Activated CD4-positive, CD25-positive, alpha-beta regulatory T cell treated with anti-CD3 and anti-CD28 coated beads, Interleukin-2, amount 50 U/mL, for 24 hours (primary cell): ENCODE results near the gene ZNF488.
"Not testable (repeated sequence)": the region's sequence is repeated elsewhere in the genome, so short reads cannot be mapped to it uniquely, and the experiment has no call there.

Experiments used
- ATAC-seq, 2 donors: fragments of 150-1000 bp; cut with Tn5 transposase; one replicate each; pipeline ENCODE4 v1.10.0; 2021; ENCODE audit warnings: mild to moderate bottlenecking in 1 of 2, moderate library complexity in 1 of 2

Gene ZNF488

GRCh38 chr10:47384148-47384921, at the start of gene ZNF488:
Gene ZNF488, minus strand, starts transcription at chr10:47384293. Its CDS starts 15,464 bp downstream, at chr10:47368829.
- peak; percentile 82 to 89 for ATAC-seq

- no peak for ATAC-seq
Measured at GRCh38 chr10:47425813-47426419, 41.8 kb upstream of the ZNF488 start.

GRCh38 chr10:47424231-47424630, 40.1 kb upstream of the ZNF488 start:
- no peak for ATAC-seq

- ATAC-seq, result no peak
Measured at GRCh38 chr10:47423476-47423875, 39.4 kb upstream of the ZNF488 start.

DNA sequence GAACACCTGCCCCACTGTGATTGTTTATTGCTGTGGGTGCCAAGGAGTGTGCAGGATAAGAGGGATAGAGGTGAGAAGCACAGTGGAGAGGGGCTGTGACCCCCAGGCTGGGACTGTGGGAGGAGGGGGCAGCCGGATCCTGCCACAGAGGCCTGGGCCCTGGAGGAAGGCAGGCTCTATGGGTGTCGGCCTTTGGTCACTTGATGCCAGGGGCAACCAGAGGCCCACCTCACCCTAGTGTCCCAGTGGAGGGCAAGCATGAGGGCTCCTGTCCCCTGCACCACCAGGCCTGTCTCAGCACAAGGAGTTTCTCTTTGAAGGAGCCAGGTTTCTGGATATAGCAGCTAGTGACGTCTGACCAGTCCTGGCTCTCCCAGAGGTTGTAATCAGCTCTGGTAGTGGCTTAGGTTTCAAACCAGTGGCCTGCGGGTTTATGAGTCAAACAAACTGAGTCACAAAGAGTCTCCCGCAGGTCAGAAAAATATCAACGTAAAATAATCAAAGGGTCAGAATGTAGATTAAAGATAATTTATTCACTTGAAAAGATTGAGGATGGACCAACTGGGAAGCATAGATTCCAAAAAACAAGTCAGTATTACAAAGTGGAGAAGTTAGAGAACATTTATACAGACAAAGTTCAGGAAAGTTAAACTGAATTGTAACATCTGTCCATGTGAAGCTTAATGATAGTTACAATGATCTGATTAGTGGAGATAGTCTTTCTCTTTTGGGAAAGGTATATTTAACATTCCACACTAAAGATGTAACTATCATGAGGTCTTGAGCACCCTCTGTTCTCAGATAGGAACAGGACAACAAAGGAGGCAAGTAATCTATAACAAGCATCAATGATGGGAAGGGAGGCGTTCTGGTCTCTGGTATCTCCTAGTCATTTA, 37.2 kb upstream of the ZNF488 start:
- ATAC-seq, result no peak

GRCh38 chr10:47420305-47421056, 36.4 kb upstream of the ZNF488 start:
- ATAC-seq, result no peak

- no peak for ATAC-seq
Measured at GRCh38 chr10:47419421-47419820, 35.3 kb upstream of the ZNF488 start.

GRCh38 chr10:47418966-47419365, 34.9 kb upstream of the ZNF488 start:
- ATAC-seq, result no peak

DNA sequence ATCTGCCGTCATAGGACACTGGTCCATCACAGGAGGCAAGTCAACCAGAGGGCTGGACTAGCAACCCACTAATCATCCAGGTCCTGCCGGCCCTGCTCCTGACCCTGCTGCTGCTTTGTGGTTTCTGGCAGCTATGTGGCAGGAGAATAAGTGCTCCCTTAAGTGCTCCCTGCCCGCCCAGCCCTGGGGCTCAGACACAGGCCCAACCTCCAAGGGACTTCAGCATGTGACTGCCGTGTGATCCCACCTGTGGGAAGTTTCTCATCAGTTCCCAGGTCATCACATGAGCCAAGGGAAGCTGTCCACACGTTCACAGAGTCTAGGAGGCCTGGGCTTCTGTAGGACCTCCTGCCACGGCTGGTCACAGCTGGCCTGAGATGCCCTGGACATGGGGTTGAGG, 34.2 kb upstream of the ZNF488 start:
- ATAC-seq, result no peak

DNA sequence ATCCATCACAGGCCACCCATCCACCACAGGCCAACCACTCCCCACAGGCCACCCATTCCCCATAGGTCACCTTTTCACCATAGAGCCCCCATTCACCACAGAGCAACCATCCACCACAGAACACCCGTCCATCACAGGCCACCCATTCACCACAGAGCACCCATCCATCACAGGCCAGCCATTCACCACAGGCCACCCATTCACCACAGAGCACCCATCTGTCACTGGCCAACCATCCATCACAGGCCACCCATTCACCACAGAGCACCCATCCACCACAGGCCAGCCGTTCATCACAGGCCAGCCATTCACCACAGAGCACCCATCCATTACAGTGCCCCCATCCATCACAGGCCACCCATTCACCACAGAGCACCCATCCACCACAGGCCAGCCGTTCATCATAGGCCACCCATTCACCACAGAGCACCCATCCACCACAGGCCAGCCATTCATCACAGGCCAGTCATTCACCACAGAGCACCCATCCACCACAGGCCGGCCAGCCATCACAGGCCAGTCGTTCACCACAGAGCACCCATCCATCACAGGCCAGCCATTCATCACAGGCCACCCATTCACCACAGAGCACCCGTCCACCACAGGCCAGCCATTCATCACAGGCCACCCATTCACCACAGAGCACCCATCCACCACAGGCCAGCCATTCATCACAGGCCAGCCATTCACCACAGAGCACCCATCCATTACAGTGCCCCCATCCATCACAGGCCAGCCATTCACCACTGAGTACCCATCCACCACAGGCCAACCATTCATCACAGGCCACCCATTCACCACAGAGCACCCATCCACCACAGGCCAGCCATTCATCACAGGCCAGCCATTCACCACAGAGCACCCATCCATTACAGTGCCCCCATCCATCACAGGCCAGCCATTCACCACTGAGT, 32.5 kb upstream of the ZNF488 start:
- not testable (repeated sequence) for ATAC-seq

- no peak for ATAC-seq
Measured at GRCh38 chr10:47415520-47416304, 31.6 kb upstream of the ZNF488 start.

DNA sequence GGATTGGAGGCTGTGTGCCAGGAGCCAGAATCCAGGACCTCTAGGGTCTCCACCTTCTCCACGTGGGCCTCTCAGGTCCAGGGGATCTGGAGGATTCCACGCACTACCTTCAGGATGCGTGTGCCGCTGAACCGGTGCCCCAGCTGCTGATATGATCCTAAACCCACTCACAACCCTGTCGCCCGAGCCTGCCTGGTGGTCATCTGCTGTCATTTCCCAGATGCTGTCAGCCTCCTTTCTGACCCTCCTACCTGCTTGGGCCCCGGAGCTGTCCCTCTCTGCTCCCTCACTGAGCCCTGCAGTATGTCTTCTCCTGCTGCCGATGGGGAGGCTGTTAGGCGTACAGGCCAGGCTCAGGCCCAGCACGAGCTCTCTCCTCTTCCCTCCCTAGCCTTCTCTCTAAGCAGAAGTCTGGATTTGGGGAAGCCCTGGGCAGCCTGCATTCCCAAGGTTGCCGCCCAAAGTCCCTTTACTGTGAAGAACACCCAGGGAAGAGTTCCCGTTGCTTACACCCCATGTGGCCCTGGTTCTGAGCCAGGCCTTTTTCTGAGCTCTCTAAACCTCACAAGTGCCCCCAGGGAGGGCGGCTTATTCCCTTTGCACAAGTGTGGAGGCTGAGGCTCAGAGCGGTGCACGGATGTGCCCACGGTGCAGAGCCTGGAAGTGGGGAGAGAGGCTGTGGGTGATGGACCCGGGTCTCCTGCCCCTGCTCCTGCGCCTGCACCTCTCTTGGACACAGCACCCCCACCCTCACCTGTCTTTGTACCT, 30.8 kb upstream of the ZNF488 start:
- ATAC-seq, result no peak

DNA sequence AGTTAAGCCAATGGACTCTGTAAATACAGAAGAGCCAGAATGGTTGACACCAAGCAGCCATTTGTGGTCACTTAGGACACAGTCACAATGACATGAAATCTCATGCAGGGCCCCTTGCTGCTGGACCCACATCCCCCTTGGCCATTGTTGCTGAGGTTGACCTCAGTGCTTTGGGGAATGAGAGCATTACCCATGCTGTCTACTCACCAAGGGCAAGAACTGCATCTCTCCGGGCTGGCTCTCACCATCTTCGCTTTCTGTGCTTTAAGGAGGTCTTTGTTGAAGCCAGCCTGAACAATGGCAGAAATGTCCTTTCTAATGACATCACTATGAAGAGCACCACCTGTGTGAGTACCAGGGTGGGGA, 30.1 kb upstream of the ZNF488 start:
- ATAC-seq, result no peak

- ATAC-seq, result no peak
Measured at GRCh38 chr10:47413531-47414226, 29.6 kb upstream of the ZNF488 start.

DNA sequence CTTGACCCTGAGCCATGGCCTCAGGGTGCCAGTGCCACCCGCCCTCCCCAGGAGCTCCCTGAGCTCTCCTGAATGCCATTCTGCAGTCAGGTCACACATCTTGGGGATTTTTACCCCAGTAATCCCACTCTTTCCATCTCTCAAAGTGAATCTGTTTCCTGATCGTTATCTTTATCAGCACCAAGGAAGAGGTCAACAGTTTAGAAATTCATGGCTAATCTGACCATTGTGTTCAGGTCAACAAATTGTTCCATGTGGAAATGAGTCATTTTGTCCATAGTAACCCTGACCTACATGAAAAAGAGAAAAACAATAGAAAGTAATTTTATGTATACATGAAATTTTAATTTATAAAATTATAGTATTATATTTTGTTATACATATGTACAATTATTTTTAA, 28.8 kb upstream of the ZNF488 start:
- ATAC-seq, result no peak

GRCh38 chr10:47412177-47412730, 28.2 kb upstream of the ZNF488 start:
- ATAC-seq, result no peak

DNA sequence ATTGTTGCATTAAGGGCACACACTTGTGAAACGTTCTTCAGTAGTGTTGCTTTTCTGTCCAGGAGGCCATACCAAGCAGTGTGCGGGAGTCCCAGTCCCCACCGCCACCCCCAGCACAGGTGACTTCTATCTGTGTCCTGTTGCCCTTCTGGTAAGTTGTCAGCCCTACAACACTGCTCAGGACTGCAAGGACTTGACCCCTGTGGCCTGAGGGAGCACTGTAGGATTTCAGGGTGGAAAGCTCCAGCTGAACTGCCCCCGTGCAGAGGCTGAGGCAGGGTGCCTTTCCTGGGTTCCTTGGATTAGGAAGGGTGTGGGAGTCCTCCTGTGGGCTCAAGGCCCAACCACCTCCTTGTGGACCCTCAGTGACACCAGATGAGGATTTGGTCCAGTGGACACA, 26.8 kb upstream of the ZNF488 start:
- no peak for ATAC-seq

DNA sequence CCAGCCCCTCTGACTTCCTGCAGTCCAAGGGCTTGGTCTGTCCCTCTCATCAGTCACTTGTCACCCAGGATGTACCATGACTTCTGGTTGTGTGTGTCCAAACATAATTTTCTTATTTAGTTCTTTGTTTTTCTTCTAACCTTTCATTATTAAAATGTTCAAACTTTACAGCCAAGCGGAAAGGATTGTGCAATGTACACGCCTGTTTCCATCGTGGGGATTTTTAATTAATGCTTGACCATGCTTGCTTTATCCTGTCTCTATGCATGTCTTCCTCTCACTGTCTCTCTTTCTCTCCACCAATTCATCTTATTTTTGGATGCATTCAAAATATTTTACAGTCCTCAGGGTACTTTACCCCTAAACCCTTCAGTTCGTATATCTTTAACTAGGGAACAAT, 26.2 kb upstream of the ZNF488 start:
- ATAC-seq, result no peak

DNA sequence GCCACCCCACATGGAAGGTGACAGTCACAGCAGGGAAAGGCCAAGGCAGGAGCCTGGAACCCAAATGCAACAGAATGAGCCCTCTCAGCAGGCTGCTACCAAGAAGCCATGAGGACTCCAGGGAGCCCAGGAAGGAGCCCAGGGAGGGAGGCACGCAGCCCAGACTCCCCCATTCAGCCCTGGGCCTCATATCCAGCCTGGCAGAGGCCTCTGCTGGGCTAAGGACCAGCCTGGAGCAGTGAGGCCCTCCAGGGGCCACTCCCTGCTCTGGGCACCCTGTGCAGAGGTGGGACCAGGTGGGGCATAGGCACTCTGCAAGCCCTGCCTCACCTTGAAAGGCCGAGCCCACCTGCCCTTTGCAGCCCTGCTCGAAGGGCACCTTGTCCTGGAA, 25.8 kb upstream of the ZNF488 start:
- no peak for ATAC-seq
